Measurements from ENCODE around the gene DOCK4. TPM values are rescaled to one million over a fixed set of nuclear protein-coding genes. Genes with fewer than 3 reads are reported as not detected.
A peak's percentile ranks its signal among the peaks of the same experiment; 100 is the strongest.

The DOCK4 gene
- total RNA-seq, 1 donor from 2014 or later = 43.0 TPM

GRCh38 chr7:111836592-111836991 is 369.6 kb downstream of the DOCK4 start:
- peaks cover 29% of the 10 kb centered on the region for H3K4me1 Mint-ChIP-seq (ENCODE audit: low read depth)
- no peak overlapping the region for H3K27ac Mint-ChIP-seq (ENCODE audit: unreplicated experiment)
- no peak overlapping the region for H3K4me3 Mint-ChIP-seq (ENCODE audit: unreplicated experiment)
- no peaks in the 10 kb centered on the region for H3K27me3 Mint-ChIP-seq (ENCODE audit: low read depth)
- DNase-seq (ENCODE audit: low spot score) = no peak
- peaks cover 9% of the 10 kb centered on the region for H3K9me3 Mint-ChIP-seq (ENCODE audit: low read depth)
- no peak for TF ChIP-seq CTCF (IDR thresholded peaks at IDR 0.05)
- H3K36me3 Mint-ChIP-seq (ENCODE audit: low read depth) = peaks cover 19% of the 10 kb centered on the region

DNA sequence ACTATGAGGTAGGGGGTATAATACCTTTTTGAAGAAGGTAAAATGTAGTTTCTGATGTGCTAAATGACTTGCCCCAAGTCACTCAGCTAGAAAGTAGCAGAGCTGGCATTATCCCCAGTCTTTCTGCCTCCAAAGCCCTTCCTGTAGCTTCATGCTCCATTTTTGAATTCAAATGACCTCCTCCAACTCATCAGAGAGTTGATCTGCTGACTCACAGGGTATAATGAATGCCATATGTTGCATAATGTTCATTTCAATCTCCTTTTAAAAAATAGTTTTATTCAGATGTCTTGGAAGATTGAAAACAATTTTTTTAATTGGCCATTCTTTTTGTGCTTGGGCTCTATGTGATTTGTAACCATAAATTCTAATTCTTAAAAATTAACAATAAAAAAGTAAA is 371.1 kb downstream of the DOCK4 start:
- DNase-seq (ENCODE audit: low spot score) = no peak
- Mint-ChIP-seq H3K36me3 (ENCODE audit: low read depth) (peaks cover 24% of the 10 kb centered on the region), H3K4me3 (ENCODE audit: unreplicated experiment) (no peak overlapping the region), H3K9me3 (ENCODE audit: low read depth) (peaks cover 9% of the 10 kb centered on the region), H3K27ac (ENCODE audit: unreplicated experiment) (peak overlapping the region; percentile 68), H3K4me1 (ENCODE audit: low read depth) (peaks cover 29% of the 10 kb centered on the region), H3K27me3 (ENCODE audit: low read depth) (no peaks in the 10 kb centered on the region)
- TF ChIP-seq CTCF (IDR thresholded peaks at IDR 0.05) = no peak

DNA sequence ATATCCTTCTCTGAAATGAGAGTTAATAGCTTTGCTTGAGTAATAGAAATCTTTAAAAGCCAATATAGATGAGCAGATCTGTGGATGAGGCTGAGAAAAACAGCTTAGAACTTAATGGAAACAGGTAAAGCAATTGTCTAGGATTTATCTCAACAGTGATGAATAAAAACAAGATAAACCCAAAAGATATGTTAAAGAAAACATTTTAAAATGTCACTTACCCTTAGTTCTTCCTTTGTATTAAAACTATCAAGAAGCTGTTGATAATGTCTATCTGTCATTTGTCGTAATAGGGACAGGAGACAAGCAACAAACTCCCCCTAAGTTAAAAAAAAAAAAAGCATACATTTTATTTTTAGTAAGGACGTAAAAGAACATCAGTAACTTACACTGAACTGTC is 371.8 kb downstream of the DOCK4 start:
- no peak for DNase-seq (ENCODE audit: low spot score)
- Mint-ChIP-seq H3K27ac (ENCODE audit: unreplicated experiment) (peak overlapping the region; percentile 68), H3K9me3 (ENCODE audit: low read depth) (peaks cover 9% of the 10 kb centered on the region), H3K4me3 (ENCODE audit: unreplicated experiment) (no peak overlapping the region), H3K36me3 (ENCODE audit: low read depth) (peaks cover 23% of the 10 kb centered on the region), H3K27me3 (ENCODE audit: low read depth) (no peaks in the 10 kb centered on the region), H3K4me1 (ENCODE audit: low read depth) (peaks cover 29% of the 10 kb centered on the region)
- no peak for TF ChIP-seq CTCF (IDR thresholded peaks at IDR 0.05)

GRCh38 chr7:111833466-111833865 is 372.7 kb downstream of the DOCK4 start:
- H3K4me1 Mint-ChIP-seq (ENCODE audit: low read depth) = peaks cover 30% of the 10 kb centered on the region
- DNase-seq (ENCODE audit: low spot score) = no peak

DNA sequence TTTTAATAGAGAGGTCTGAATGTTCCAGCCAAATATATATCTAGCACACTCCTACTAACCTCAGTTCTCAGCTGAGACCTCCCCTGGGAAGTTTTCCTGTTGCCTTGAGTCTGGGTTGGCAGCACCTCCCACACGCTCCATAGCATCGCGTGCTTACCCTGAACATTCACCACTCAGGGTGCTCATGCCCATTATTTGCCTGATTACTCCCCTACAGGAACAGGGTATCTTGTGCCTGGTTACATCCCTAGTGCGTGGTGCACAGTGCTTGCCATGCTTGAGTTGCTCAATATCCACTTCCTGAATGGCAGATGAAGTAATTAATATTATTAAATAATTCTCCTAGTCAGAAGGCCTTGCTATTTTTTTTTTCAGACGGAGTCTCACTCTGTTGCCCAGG is 374.0 kb downstream of the DOCK4 start:
- H3K36me3 Mint-ChIP-seq (ENCODE audit: low read depth) = peaks cover 23% of the 10 kb centered on the region
- no peak overlapping the region for H3K27ac Mint-ChIP-seq (ENCODE audit: unreplicated experiment)
- H3K27me3 Mint-ChIP-seq (ENCODE audit: low read depth) = no peaks in the 10 kb centered on the region
- no peak for DNase-seq (ENCODE audit: low spot score)
- H3K4me3 Mint-ChIP-seq (ENCODE audit: unreplicated experiment) = no peak overlapping the region
- TF ChIP-seq CTCF (IDR thresholded peaks at IDR 0.05) = no peak
- peaks cover 9% of the 10 kb centered on the region for H3K9me3 Mint-ChIP-seq (ENCODE audit: low read depth)
- peaks cover 39% of the 10 kb centered on the region for H3K4me1 Mint-ChIP-seq (ENCODE audit: low read depth)

More at GRCh38 chr7:111833466-111833865, 372.7 kb downstream of the DOCK4 start:
- Mint-ChIP-seq H3K27ac (ENCODE audit: unreplicated experiment) (peak overlapping the region; percentile 64), H3K4me3 (ENCODE audit: unreplicated experiment) (no peak overlapping the region), H3K27me3 (ENCODE audit: low read depth) (no peaks in the 10 kb centered on the region), H3K36me3 (ENCODE audit: low read depth) (peaks cover 23% of the 10 kb centered on the region), H3K9me3 (ENCODE audit: low read depth) (peaks cover 9% of the 10 kb centered on the region)
- no peak for TF ChIP-seq CTCF (IDR thresholded peaks at IDR 0.05)
